ENCODE data around the gene ARHGEF18. TPM values are rescaled to one million over a fixed set of nuclear protein-coding genes. Genes with fewer than 3 reads are reported as not detected.

Gene ARHGEF18
- total and polyA plus RNA-seq, 2 experiments from 2014 or later: 12.8 to 47.6 TPM

Other genes with a start within 250 kb of the ARHGEF18 start
- gene INSR, start 54.5 kb upstream of the ARHGEF18 start, total RNA-seq (2014; rRNA removed; shearing (Covaris generic)): 52.1 and 55.2 TPM in 2 replicates
- 17.3 and 19.2 TPM in 2 replicates for gene INSR, start 54.5 kb upstream of the ARHGEF18 start, polyA plus RNA-seq (2016; fragmentation: Nextera tagmentation; extraction: Ambion mirVana)
- 1.2 and 2.2 TPM in 2 replicates for gene PEX11G, start 140.1 kb downstream of the ARHGEF18 start, total RNA-seq (2014; rRNA removed; shearing (Covaris generic))
- 2.2 and 3.1 TPM in 2 replicates for gene PEX11G, start 140.1 kb downstream of the ARHGEF18 start, polyA plus RNA-seq (2016; fragmentation: Nextera tagmentation; extraction: Ambion mirVana)
- 36.7 and 52.9 TPM in 2 replicates for gene ZNF358, start 167.2 kb downstream of the ARHGEF18 start, total RNA-seq (2014; rRNA removed; shearing (Covaris generic))
- 23.8 and 28.2 TPM in 2 replicates for gene ZNF358, start 167.2 kb downstream of the ARHGEF18 start, polyA plus RNA-seq (2016; fragmentation: Nextera tagmentation; extraction: Ambion mirVana)
- 7.2 and 11.0 TPM in 2 replicates for gene MCOLN1, start 173.7 kb downstream of the ARHGEF18 start, total RNA-seq (2014; rRNA removed; shearing (Covaris generic))
- gene MCOLN1, start 173.7 kb downstream of the ARHGEF18 start, polyA plus RNA-seq (2016; fragmentation: Nextera tagmentation; extraction: Ambion mirVana): 16.1 and 16.2 TPM in 2 replicates
- gene PNPLA6, start 186.8 kb downstream of the ARHGEF18 start, total RNA-seq (2014; rRNA removed; shearing (Covaris generic)): 135 and 147 TPM in 2 replicates
- 66.6 and 74.1 TPM in 2 replicates for gene PNPLA6, start 186.8 kb downstream of the ARHGEF18 start, polyA plus RNA-seq (2016; fragmentation: Nextera tagmentation; extraction: Ambion mirVana)
- gene CAMSAP3, start 246.9 kb downstream of the ARHGEF18 start, total RNA-seq (2014; rRNA removed; shearing (Covaris generic)): 29.9 and 32.2 TPM in 2 replicates
- gene CAMSAP3, start 246.9 kb downstream of the ARHGEF18 start, polyA plus RNA-seq (2016; fragmentation: Nextera tagmentation; extraction: Ambion mirVana): 6.4 and 10.2 TPM in 2 replicates